M059J (cell line): ENCODE measurements around the gene DAB2IP. TPM values are rescaled to one million over a fixed set of nuclear protein-coding genes. Genes with fewer than 3 reads are reported as not detected.

Experiments
- DNase-seq: peaks from one replicate; pipeline ENCODE4 v3.0.0-alpha.2; 2012; ENCODE audit warnings: low read depth
- total RNA-seq: library from RNA; depleted of rRNA; stranded (reverse); fragments of >200 nt; shearing (Covaris generic); gene quantifications from 2 replicates; pipeline ENCODE4 v1.2.3, GENCODE V29; 2014

DAB2IP gene
- total RNA-seq, 1 experiment from 2014 or later: 6.2 TPM

DNA sequence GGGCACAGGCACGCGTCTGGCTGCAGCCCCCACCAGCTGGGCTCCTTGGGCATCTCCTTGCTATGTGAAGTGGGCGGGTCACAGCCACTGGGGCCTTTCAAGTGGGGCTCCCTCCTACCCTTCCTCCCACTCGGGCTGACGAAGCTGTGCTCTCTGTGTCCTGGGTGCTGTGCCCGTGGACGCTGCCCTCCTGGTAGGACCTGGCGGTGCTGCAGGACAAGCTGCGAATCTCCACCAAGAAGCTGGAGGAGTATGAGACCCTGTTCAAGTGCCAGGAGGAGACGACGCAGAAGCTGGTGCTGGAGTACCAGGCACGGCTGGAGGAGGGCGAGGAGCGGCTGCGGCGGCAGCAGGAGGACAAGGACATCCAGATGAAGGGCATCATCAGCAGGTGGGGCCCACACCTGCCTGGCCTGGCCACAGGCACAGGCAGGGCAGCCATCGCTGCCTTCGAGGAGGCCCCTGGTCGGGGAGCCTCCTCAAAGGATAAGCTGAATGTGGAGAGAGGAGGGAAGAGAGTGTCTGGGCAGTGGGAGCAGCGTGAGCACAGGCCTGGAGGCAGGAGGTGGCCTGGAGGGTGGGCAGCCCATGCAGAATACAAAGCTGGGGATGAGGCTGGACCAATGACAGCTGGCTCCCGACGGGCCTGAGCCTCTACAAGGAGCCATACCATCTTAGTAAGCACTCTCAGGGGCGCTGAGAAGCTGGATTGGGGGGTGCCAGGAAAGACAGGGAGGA is 124.7 kb downstream of the DAB2IP start:
- no peak for DNase-seq

DNA sequence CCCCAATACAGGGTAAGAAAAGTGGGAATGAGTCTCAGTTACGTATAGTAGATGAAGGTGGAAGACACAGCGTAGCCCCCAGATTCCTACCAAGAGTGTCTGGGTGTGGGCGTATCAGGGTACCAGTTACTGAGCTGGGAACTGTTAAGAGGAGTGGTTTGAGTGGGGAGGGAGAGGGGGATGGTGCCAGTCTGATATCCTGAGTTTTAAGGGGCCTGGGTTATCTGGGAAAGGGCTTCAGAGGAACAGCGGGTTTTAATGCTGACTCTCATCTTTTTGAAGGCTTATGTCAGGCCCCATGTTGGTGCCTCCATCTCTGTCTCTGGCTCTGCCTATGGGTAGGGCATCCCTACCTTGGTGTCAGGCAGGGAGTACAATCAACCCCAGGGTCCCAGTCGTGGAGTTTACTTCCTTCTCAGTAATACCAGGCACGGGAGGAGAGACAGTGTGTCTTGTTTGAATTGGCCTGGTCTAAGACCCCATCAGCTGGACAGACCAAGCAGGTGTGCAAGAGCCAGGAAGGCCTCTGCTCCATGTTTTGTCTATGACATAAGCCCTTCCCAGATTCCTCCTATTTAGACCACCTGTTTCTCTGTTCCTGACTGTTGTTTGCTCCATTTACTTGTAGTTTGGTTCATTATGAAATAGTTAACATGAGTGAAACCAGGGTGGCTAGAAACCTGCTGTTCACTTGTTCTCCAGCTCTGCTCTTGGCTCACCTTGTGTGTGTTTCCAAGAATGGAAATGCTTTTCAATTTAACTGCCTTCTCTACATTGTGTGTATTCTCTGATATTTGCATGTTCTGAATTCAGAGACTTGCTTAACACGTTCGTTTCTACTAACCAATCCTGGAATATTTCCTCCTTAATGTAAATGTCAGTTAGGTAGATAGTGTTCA is 125.6 kb downstream of the DAB2IP start:
- DNase-seq: no peak

DNA sequence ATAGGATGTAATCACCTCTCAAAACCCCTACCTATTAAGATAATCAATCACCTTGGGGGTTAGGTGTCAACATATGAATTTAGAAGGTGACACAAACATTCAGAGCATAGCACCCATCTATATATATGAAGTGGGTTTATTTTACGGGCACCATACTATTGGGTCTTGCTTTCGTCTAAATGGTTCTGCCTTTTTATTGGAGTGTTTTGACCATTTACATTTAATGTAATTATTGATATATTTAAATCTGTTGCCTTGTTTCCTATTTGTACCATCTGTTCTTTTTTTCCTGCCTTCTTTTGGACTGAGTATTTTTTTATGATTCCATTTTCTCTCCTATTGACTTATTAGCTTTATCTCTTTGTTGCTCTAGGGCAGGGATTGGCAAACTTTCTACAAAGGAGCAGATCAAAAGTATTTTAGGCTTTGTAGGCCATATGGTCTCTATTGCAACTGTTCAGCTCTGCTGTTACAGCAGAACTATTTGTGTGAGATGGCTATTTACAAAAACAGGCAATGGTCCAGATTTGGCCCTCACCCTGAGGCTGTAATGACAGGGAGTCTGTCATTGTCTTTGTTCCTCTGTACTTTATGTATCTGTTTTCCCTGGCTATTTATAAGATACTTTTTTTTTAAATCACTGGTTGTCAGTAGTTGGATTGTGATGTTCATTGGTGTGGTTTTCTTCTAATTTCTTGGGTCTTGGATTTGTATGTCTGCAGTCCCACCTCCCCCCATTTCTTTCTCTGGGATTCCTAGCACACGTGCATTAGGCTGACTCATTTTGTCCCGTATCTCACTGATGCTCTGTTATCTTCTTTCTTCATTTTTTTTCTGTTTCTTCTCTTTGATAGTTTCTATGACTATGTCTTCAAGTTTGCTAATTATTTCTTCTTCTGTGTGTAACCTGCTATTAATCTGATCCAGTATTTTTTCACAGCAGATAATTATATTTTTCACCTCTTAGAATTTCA is 127.1 kb downstream of the DAB2IP start:
- DNase-seq: peak; percentile 33

DNA sequence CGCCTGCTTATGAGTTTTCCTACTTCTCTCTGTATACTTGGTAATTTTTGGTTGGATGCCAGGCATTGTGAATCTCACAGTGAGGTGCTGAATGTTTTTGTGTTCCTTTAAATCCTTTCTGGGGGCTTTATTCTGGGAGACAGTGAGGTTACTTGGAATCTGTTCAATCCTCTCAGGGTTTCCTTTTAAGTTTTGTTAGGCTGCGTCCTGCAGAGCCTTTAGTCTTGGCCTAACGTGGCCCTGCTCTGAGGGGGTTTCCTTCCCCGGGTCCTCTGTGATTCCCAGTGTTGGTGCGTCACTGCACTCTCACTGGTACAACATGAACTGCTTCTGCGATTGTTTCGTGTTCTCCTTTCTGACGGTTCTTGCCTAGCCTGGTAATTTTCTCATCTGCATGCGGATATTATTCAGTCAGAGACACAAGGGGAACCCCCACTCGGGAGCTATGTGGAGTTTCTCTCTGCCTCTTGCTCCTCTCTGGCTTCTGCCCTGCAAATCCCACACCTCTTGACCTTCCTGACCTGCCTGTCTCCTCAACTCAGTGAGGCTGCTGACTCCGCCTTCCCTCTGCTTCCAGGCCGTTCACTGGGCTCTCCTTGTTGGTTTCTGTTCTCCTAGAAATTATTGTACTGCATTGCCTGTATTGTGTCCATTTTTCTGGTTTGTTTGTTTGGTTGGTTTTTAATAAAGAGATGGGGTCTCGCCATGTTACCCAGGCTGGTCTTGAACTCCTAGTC is 128.1 kb downstream of the DAB2IP start:
- DNase-seq: no peak

DNA sequence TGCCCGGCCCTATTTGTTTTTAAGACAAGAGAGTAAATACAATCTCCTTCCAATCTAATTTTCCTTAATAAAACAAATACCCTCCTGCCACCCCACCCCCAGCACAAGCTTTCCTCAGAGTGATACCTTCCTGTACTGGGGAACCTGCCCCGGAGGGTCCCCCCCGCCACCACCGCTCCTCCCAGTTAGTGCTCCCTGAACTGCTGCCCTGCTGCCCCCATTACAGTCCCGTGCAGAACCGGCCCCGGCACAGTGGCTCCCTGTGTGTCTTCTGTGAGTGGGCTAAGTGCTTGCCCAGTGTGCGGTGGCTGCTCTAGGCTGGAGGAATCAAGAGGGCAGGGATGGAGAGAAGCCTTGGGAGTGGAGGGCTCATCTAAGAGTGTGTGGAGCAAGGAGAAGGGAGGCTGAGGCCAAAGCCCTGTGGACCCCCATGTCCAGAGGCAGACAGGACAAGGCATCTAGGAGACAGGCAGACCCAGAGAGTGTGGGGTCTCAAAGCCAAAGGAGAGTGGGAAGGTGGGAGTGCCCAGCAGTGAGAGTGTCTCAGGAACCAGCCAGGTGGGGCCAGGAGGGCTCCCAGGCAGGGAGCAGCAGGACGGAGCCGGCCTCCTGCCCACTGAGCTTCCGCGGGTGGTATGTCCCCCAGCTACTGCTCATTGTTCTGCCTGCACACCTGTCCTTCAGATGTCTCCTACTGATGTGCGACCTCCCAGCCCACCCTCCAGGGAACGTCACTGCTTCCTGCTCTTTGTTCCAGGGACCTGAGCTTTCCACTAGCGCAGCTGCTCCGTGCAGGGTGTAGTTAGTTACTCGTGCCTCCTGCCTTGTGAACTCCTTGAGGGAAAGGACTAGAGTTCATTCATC is 129.0 kb downstream of the DAB2IP start:
- no peak for DNase-seq

DNA sequence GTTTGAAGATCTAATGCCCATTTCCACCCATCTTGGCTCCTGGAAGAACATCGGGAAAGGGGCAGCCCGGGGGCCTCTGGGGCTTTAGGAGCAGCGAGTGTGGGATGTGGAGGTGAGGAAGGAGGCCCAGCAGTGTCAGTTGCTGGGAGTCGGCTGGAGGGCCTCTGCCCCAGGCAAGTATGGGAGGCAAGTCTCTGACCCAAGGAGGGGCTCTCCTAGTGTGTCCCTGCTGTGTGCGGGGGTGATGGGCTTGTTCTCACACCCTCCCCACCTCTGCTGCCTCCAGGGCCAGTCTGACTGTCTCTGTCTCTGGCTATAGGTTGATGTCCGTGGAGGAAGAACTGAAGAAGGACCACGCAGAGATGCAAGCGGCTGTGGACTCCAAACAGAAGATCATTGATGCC is 129.7 kb downstream of the DAB2IP start:
- no peak for DNase-seq

DNA sequence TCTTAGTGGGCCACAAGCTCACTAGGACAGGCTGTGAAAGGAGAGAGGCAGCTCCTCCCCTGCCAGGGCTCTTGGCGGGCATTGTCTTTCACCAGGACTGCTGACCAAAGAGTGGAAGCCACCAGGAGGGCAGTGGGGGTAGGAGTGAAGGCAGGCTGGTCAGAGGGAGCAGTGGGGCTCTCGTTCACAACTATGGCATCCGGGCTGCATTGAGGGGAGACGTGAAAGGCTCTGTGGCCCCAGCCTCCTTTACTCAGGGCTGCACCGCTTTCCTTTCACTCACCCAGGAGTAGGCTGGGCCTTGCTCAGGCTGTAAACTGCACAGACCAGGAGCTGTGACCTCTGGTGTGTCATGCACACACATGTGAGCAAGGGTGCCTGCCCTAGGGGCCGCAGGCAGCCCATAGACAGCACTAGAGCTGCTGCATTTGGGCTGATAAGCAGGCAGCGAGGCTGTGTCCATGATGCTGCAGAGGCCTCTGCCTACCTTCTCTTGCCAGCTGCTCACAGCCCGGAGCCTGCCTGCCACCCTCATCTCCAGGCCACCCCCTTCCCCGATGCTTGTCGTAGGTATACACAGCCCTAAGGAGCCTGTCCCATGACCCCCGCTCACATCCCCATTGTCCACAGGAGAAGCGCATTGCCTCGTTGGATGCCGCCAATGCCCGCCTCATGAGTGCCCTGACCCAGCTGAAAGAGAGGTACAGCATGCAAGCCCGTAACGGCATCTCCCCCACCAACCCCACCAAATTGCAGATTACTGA is 130.4 kb downstream of the DAB2IP start:
- no peak for DNase-seq

DNA sequence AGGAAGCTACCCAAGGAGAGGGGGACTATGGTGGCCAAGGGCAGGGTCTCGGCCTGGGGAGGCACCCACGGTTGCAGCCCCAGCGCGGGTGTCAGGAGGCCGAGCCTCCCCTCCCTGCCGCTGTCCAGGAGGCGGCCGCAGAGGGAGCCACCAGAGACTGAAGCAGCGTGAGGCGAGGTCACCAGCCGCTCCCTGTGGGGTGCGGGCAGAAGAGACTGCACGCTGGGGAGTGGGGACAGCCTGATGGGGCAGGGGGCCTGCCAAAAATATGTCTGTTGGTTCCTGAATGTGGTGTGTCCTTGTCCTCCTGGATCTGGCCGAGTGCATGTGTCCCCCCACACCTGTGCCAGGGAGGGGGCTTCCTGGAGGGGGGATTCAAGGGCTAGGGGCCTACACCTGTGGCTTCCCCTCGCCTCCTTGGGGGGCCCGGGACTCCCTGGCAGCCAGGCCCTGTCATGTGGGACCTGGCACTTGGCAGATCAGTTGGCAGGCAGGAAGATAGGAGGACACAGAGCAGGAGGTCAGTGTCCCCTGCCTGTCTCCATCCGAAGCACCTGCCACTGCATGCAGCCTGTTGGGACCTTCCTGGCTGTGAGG is 131.2 kb downstream of the DAB2IP start:
- no peak for DNase-seq

DNA sequence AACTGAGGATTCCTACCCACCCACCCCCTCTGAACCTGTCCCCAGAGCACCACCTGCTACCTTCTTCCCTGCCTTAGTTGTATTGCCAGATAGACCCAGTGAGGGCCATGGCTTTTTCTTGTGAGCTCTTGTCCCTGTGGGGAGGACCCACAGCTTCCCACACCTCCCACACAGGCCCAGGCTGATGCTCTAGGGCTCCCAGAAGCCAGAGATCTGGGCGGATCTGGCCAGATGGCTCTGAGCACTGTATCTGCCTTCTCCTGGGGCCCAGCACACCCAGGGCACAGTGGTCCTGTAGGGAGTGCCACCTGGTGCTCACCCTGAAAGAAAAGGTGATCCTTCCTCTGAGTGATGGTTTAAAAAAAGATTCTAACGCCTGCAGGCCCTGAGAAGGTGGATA is 131.7 kb downstream of the DAB2IP start:
- DNase-seq: no peak

DNA sequence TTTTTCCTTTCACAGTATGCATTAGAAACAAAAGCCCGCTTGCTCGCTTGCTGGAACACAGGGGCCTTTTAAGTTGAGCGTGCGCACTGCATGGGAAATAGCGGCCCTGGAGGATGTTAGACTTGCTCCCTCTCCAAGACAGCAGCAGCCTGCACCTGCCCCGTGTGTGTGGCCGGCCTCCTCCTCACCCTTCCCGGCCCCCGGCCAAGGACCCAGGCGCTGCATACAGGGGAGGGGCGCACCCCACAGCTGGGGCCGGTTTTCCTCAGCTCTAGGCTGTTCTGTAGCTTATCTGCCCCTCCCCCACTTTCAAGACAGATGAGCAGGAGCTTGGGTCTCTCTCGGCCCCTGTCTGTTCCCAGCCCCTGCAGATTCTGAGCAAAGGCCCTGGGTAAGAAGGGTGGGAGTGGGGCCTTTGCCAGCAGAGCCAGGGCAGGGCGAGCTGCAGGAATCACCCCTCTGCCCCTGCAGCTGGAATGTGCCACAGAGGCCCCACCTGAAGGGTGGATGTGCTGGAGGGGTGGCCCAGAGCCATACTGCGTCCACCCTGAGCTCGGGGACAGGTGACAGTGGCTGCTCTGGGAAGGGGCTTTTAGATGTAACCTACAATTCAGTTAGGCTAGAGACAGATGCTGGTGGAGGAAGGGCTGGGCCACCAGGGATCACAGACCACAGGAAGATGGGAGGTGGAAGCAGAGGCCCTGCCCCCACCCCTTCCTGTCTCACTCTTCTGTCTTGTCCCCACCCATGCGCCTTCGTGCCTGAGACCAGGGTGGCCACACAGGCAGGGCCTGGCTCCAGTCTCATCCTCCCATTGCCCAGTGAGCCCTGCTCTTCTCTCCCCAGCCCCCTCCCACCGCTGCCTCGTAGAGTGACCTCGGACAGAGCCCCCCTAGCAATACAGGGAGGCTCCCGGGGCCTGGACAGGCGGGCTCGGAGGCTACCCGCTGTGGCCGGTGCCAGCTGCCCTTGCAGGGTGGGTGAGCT is 132.4 kb downstream of the DAB2IP start:
- DNase-seq: no peak

DNA sequence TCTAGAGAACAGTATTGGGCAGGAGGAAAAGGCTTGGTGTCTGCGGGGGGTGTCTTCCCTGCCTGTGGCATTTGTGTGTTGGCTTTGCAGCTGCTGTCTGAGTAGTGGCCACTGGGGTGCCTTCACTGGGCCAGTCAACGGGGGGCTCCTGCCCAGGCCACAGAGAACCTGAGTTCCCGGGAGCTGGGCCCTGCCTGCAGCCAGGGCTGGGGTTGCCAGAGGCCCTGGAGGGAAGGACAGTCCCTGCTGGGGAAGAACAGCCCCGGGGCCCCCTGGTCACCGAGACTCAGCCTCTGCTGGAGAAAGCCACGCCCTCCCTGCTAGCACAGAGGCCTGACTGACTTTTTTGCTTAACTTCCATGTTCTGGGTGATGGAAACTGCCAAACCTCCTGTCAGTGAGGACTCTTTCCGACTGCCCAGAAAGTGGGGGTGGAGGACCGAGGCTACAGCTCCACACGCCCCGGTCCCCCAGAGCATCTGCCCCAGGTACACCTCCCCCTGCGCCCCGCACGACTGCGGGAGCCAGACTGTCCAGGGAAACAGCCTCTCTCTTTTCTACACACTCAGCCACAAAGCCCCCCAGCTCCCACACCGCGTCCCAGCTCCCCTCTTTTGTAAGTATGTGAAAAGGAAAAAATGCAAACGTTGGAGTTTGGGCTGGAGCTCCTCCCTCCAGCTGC is 133.4 kb downstream of the DAB2IP start:
- DNase-seq: no peak

DNA sequence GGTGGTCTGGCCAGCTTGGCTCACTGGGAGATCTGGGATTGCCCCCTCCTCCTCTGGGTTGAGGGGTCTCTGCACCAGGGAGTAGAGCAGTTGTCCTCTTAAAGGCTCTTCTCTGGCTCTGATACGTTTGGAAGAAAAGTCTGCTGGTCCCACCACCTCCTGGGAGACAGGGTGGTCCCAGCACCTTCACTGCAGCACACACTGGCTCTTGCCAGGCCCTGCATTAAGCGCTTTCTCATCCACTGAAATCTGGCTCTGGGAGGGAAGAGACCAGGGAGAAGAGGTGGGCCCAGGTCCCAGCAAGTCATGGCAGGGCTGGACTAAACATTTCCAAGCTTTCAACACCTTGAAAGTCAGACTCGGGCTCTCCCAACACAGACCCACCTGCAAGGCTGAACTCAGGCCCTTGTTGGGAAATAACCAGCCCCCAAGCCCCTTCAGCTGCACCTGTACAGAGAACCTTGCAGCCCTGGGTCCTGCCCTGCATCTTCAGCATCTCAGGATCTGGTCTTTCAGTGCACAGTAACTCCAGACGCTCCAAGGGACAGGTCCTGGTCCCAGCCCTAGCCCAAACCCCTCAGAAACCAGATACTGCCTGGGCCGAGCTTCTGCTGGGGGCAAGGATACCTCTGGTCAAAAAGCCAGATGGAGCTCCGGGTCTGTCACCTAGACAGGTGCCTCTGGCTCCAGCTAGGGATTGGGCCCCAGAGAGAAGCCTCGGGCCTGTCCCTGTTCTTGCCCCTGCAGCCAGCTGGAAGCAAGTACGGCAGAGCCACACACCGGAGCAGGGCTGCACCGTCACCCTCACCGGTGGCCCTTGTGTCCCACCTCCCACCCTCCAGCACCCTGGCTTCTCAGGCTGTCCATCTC is 134.5 kb downstream of the DAB2IP start:
- DNase-seq: no peak

DNA sequence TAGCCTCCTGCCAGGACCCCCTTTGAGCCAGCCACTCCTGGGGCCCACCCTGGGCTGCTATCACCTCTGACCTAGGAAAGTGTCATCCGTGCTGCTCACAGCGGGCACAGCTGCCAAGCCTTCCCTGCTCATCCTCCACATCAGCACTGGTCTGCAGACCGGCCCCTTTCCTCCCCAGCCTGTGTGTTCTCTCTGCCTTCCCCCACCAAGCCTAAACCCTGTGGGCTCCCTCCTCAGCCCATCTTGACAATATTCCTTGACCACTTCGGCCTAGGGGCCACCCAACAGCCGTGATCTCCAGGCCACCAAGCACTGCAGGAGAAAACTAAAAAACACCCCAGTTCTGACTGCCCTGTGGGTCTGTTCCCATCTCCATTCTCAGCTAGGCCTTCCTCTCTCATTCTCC is 135.1 kb downstream of the DAB2IP start:
- no peak for DNase-seq

DNA sequence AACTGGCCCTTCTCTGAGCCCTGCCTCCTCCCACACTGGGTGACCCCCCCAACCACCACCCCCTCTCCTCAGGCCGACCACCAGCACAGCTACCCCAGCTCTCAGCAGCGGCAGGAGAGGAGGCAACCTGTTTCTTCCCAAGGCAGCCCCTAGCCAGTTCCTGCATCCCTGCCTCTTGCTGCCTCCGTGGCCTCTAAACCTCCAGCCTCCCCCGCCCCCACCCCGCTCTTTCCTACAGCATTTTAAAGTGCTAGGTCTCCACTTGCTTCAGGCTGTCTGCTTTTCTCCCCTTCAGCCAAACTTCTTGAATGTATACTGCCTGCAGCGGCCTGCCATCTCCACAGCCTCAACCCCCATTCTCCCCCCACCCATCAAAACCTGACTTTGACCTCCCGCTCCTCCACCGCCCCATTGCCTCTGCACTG is 135.6 kb downstream of the DAB2IP start:
- DNase-seq: no peak

DNA sequence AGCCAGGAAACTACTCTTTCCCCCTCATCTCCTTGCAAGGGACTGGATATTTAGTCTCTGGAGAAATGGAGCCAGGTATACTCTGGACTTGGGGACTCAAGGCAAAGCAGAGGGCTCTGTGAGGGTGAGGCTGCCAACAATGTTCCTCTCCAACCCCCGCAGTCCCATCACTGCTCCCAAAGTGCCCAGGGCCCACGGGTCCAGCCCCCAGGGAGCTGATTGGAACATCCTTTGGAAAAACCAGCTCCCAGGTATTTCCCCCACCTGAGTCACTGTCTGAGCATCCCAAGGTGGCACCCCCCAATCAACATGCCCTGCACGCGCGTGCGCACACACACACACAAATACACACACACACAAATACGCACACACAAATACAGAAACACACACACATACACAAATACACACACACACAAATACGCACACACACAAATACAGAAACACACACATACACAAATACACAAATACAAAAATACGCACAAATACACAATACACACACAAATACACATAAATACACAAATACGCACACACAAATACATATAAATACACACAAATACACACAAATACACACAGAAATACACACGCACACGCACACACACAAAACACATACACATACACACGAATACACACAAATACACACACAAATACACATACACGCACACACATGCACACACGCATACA is 137.4 kb downstream of the DAB2IP start:
- DNase-seq: no peak

DNA sequence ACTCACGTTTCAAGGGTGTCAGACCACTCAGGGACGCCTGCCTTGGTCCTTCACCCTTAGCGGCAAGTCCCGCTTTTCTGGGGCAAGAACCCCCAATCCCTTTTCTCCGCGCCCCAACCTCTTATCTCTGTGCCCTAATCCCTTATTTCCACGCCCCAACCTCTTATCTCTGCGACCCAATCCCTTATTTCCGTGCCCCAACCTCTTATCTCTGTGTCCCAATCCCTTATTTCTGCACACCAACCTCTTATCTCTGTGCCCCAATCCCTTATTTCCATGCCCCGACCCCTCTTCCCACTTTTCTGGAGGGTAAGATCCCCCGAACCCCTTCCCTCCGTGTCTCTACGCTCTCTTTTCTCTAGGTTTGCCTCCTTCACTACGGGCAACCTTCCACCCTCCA is 139.4 kb downstream of the DAB2IP start:
- no peak for DNase-seq
